ENCODE measurements around the gene LHX1.
A peak's percentile ranks its signal among the peaks of the same experiment; 100 is the strongest.

Gene LHX1

GRCh38 chr17:36980280-36980761 lies 43.0 kb downstream of the LHX1 start:
- Mint-ChIP-seq H3K9me3 (peaks cover 0 to 3% of the 10 kb centered on the region in 2 donors), H3K27ac (no peak overlapping the region), H3K4me3 (no peak overlapping the region), H3K4me1 (peaks cover 15 to 42% of the 10 kb centered on the region in 2 donors), H3K36me3 (peaks cover 15 to 32% of the 10 kb centered on the region in 2 donors), H3K27me3 (no peaks in the 10 kb centered on the region)
- DNase-seq (no peak), ATAC-seq (replicated peaks) (no peak)

GRCh38 chr17:36983618-36984017 lies 46.3 kb downstream of the LHX1 start:
- no peak overlapping the region for H3K27ac Mint-ChIP-seq
- no peak for ATAC-seq (replicated peaks)

GRCh38 chr17:36989173-36989572 lies 51.9 kb downstream of the LHX1 start:
- peak overlapping the region; percentile 0 for H3K27ac Mint-ChIP-seq
- H3K27me3 Mint-ChIP-seq: no peaks in the 10 kb centered on the region
- H3K4me1 Mint-ChIP-seq: no peaks in the 10 kb centered on the region
- H3K4me3 Mint-ChIP-seq: no peak overlapping the region
- H3K9me3 Mint-ChIP-seq: no peaks in the 10 kb centered on the region
- DNase-seq: no peak
- peaks cover 26 to 44% of the 10 kb centered on the region in 2 donors for H3K36me3 Mint-ChIP-seq
- ATAC-seq (replicated peaks): no peak

More at GRCh38 chr17:36983618-36984017, 46.3 kb downstream of the LHX1 start:
- H3K36me3 Mint-ChIP-seq: peaks cover 21 to 43% of the 10 kb centered on the region in 2 donors
- no peak overlapping the region for H3K4me3 Mint-ChIP-seq
- H3K4me1 Mint-ChIP-seq: peaks cover 11 to 31% of the 10 kb centered on the region in 2 donors
- peaks cover 0 to 3% of the 10 kb centered on the region in 2 donors for H3K9me3 Mint-ChIP-seq
- H3K27me3 Mint-ChIP-seq: no peaks in the 10 kb centered on the region
- no peak for DNase-seq

- Mint-ChIP-seq H3K36me3 (peaks cover 48 to 64% of the 10 kb centered on the region in 2 donors), H3K9me3 (no peaks in the 10 kb centered on the region), H3K4me1 (no peaks in the 10 kb centered on the region), H3K27ac (no peak overlapping the region), H3K27me3 (no peaks in the 10 kb centered on the region), H3K4me3 (no peak overlapping the region)
- DNase-seq (no peak), ATAC-seq (replicated peaks) (no peak)
Measured at GRCh38 chr17:36992701-36993100, 55.4 kb downstream of the LHX1 start.

- no peak for ATAC-seq (replicated peaks)
- no peaks in the 10 kb centered on the region for H3K27me3 Mint-ChIP-seq
- no peaks in the 10 kb centered on the region for H3K4me1 Mint-ChIP-seq
- H3K9me3 Mint-ChIP-seq: no peaks in the 10 kb centered on the region
- DNase-seq: no peak
- no peak overlapping the region for H3K27ac Mint-ChIP-seq
- H3K36me3 Mint-ChIP-seq: peaks cover 51 to 65% of the 10 kb centered on the region in 2 donors
- H3K4me3 Mint-ChIP-seq: no peak overlapping the region
Measured at GRCh38 chr17:36993227-36993626, 56.0 kb downstream of the LHX1 start.

Data from stimulated activated naive B cell treated with anti-CD40 and anti-IgM and Interleukin-4, amounts not matched to agents 10 μg/mL and 1 μg/mL and 100 μg/mL, for 72 hours (primary cell).